Measurements from ENCODE around the gene ARHGEF37.
A peak's percentile ranks its signal among the peaks of the same experiment; 100 is the strongest.

Gene ARHGEF37

DNA sequence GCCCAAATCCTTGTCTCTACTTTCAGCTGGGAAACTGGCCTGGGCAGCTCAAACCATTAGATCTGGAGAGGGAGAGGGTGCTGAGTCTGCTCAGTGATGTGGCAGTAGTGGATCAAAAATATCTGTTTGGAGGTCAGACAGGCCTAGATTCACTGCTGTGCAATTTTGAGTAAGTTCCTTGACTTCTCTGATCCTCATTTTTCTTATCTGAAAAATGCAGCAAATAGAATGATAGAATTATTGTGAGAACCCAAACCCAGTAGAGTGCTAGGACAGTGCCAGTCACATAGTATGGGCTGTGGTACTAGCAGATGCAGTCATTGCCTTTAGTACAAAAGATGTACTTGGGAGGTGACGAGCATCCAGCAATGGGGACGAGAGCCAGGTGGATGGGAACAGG, 50.2 kb downstream of the ARHGEF37 start:
- Mint-ChIP-seq H3K4me1 (ENCODE audit: low read depth in 2 of 2) (no peaks in the 10 kb centered on the region), H3K36me3 (ENCODE audit: insufficient read depth) (no peaks in the 10 kb centered on the region), H3K27me3 (peaks cover 0 to 6% of the 10 kb centered on the region in 2 donors), H3K4me3 (no peak overlapping the region), H3K27ac (no peak overlapping the region), H3K9me3 (no peaks in the 10 kb centered on the region)
- DNase-seq = no peak
- no peak for ATAC-seq (replicated peaks)

DNA sequence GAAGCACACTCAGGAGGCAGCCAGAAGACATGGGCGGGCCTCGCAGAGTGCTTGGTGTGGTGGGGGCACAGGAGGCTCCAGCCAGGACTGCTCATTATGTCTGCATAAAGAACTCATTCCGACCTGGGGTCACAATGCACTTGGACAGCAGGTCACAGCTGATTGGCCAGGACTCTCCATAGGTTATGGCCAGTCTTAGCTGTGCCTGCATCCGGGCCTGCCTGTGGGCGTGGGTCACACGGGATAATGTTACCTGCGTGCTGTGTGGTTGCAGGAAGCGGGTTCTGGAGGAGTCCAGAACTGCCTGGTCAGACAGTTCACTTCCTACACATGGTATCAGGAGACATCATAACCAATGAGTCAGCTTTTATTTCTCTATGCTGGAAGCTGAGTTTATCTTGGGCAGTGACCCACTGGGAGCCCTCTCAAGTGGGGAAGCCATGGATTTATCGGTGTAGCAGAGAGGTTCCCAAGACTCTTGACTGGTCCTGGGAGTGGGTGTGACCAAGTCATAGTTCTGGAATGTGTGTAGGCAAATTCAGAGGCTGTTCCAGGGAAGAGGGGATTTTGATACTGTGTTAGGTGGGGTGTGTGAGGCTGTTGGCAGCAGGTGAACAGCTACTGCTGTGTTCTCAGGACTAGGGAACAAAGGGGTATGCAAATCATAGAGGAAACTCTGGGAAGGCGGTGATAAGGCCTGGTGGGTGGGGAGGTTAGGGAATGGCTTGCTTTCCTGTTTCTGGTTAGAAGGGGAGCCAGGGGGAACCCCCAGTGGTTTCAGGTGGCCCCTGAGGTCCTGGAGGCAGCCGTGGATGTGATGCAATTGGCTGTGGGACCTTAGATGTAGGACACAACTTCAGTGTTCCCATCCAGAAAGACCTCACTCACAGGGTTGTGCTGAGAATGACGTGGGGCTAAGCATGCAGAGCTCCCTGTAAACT, 51.3 kb downstream of the ARHGEF37 start:
- Mint-ChIP-seq H3K27me3 (peaks cover 0 to 6% of the 10 kb centered on the region in 2 donors), H3K27ac (peak overlapping the region in 1 of 2 donors; percentile 49), H3K9me3 (no peaks in the 10 kb centered on the region), H3K4me1 (ENCODE audit: low read depth in 2 of 2) (peaks cover 0 to 4% of the 10 kb centered on the region in 2 donors), H3K4me3 (no peak overlapping the region), H3K36me3 (ENCODE audit: insufficient read depth) (no peaks in the 10 kb centered on the region)
- DNase-seq (no peak), ATAC-seq (replicated peaks) (no peak)

DNA sequence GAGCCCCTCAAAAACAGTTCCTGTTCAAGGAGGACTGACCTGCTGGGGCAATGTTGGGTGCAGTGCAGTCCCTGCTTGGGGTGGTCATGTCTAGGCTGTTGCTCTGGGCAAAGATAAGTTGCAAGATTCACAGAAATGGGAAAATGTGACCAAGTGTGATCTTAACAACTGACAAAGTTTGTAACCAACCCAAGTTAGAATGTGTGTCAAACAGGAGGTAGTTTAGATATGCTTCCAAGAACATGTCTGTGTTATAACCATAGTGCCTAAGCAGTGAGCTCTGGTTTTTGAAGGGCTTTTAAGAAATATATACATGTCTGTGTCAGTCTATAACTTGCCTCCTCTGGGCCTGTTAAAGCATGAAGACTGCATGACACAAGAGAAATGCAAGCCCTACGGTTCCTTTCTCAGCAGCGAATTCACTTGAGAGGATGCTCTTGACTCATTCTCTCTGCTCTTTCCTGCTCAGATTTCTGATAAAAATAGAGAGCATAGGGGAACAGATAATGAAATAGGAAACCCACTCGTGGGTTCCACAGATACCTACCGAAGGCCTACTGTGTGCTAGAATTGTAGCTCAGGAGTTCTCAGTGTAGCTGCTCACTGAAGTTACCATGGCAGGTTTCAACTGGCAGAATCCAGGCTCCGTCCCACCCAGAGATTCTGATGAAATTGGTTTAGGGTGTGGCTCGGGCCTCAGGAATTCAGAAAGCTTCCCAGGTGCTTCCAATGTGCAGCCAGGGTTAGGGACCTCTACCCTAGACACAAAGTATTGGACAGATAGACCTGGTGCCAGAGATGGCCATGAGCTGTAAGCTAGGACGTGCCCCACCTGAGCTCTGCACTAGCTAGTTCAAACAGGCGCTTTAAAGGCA, 52.4 kb downstream of the ARHGEF37 start:
- ATAC-seq (replicated peaks) (no peak), DNase-seq (no peak)
- Mint-ChIP-seq H3K36me3 (ENCODE audit: insufficient read depth) (no peaks in the 10 kb centered on the region), H3K4me1 (ENCODE audit: low read depth in 2 of 2) (peaks cover 0 to 4% of the 10 kb centered on the region in 2 donors), H3K9me3 (no peaks in the 10 kb centered on the region), H3K27ac (no peak overlapping the region), H3K27me3 (no peaks in the 10 kb centered on the region), H3K4me3 (no peak overlapping the region)

DNA sequence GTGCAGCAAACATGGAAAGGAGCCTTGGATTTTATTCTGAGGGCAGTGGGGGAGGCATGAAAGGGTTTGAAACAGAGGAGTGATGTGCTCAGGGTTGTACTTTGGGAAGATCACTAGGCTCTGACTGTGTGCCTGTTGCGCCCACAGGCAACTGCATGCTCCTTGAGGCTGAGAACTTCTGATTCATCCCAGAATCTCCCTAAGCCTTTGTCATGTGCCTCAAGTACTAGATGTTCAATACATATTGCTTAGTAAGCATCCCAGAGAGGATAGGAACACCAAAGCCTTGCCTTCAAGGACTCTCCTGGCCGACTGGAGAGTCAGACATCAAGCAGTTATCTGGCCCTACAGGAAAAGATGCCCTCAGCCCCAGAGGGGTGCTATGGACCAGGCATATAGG, 54.1 kb downstream of the ARHGEF37 start:
- no peak overlapping the region for H3K4me3 Mint-ChIP-seq
- no peak for ATAC-seq (replicated peaks)
- H3K4me1 Mint-ChIP-seq (ENCODE audit: low read depth in 2 of 2) = peaks cover 0 to 4% of the 10 kb centered on the region in 2 donors
- no peak overlapping the region for H3K27ac Mint-ChIP-seq
- no peaks in the 10 kb centered on the region for H3K27me3 Mint-ChIP-seq
- no peak for DNase-seq
- H3K9me3 Mint-ChIP-seq = no peaks in the 10 kb centered on the region
- no peaks in the 10 kb centered on the region for H3K36me3 Mint-ChIP-seq (ENCODE audit: insufficient read depth)

DNA sequence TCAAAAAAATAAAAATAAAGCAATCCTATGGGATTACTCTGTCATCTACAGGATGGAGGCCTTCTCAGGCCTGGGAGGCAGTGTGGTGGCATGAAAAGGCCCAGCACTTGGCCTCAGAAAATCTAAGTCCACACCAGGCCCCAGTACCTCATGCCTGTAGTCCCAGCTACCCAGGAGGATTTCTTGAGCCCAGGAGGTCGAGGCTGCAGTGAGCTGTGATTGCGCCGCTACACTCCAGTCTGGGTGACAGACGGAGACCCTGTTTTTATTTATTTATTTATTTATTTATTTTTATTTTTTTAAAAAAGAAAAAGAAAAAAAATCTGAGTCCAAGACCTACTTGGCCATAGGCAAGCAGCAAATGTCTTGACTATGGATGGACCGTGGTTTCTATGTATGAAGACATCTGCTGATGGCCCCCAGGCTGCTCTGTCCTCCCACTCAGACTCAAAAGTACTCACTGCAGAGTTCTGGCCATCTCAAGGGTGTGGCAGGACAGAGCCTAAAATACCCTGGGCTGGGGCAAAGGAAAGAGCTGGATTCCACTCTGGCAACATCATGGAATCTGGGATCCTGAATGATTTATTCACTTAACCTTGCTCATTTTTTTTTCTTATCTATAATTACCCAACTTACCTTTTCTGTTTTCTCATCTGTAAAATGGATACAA, 55.0 kb downstream of the ARHGEF37 start:
- no peak overlapping the region for H3K4me3 Mint-ChIP-seq
- DNase-seq = no peak
- H3K36me3 Mint-ChIP-seq (ENCODE audit: insufficient read depth) = no peaks in the 10 kb centered on the region
- no peaks in the 10 kb centered on the region for H3K27me3 Mint-ChIP-seq
- H3K9me3 Mint-ChIP-seq = no peaks in the 10 kb centered on the region
- peaks cover 0 to 4% of the 10 kb centered on the region in 2 donors for H3K4me1 Mint-ChIP-seq (ENCODE audit: low read depth in 2 of 2)
- H3K27ac Mint-ChIP-seq = no peak overlapping the region
- ATAC-seq (replicated peaks) = no peak

DNA sequence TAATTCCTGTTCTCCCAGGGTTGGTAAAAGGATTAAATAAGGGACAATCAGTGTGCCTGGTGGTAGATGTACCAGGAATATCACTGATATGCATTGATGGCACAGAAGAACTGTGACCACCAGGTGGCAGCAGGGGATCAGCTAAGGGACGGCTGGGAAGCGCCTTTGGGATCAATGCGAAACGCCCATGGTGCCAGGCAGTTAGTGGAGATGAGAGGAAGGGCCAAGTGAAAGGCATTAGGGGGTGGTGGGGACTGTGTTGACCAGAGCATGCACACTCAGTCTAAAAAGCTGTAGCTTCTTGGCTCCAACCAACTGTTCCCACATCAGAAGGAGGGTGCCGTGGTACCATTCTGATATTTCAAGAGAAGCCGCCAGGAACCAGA, 55.6 kb downstream of the ARHGEF37 start:
- Mint-ChIP-seq H3K27ac (no peak overlapping the region), H3K36me3 (ENCODE audit: insufficient read depth) (no peaks in the 10 kb centered on the region), H3K4me1 (ENCODE audit: low read depth in 2 of 2) (peaks cover 0 to 4% of the 10 kb centered on the region in 2 donors), H3K9me3 (no peaks in the 10 kb centered on the region), H3K27me3 (no peaks in the 10 kb centered on the region), H3K4me3 (no peak overlapping the region)
- peak; percentile 47 for ATAC-seq (replicated peaks)
- peak; percentile 8 to 58 (median 53) for DNase-seq

DNA sequence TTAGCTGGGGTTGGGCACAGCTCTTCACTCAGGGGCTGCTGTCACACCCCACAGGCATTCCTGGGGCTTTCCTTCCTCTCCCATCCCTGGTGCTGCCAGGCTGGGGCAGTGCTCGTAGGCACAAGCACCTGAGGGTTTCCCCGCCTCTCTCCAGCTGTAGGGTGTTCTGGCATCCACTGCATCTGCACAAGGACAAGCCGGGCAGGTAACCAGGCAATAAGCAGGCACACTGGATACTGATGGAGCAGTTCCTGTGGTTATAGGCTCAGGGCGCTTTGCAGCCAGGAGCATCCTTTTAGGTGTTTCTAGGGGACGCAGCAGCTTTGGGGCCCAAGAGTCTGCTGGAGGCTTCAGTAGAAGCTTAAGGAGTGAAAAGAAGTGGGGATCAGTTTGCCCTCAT, 56.8 kb downstream of the ARHGEF37 start:
- DNase-seq = no peak
- no peaks in the 10 kb centered on the region for H3K36me3 Mint-ChIP-seq (ENCODE audit: insufficient read depth)
- no peak for ATAC-seq (replicated peaks)
- H3K4me1 Mint-ChIP-seq (ENCODE audit: low read depth in 2 of 2) = peaks cover 0 to 4% of the 10 kb centered on the region in 2 donors
- H3K27ac Mint-ChIP-seq = no peak overlapping the region
- H3K9me3 Mint-ChIP-seq = no peaks in the 10 kb centered on the region
- no peak overlapping the region for H3K4me3 Mint-ChIP-seq
- H3K27me3 Mint-ChIP-seq = no peaks in the 10 kb centered on the region

DNA sequence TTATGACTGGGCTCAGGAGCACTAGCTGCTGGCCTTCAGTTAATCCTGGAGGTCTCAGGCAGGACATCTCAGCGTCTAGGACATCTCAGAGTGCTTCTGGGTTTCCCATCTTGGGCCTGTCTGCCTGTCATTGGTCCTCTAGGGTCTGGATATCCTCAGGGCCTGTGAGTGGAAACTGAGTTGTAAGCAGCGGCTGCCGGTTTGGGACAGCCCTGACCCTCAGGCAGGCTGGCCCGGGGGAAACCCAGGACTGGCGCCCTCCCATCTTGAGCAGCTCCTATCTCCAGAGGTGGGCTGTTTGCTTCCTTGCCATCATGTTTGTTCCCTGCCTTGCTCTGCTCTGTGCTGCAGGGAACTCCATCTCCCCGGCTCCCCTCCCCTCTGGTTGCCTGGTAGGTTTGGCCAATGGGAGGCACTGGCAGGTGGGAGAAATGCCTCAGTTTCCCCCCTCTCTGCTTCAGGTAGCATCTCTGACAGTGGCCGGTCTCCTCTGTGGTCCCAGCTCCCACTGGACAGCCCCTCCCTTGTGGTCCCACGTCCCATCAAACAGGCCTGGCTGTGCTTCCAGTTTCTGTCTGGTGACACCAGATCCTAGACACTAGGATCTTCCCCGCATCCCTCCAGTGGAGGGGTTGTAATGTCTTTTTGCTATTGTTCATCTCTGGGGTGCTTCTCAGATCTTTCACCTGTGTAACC, 57.4 kb downstream of the ARHGEF37 start:
- Mint-ChIP-seq H3K27me3 (no peaks in the 10 kb centered on the region), H3K9me3 (no peaks in the 10 kb centered on the region), H3K4me1 (ENCODE audit: low read depth in 2 of 2) (peaks cover 0 to 4% of the 10 kb centered on the region in 2 donors), H3K27ac (no peak overlapping the region), H3K36me3 (ENCODE audit: insufficient read depth) (no peaks in the 10 kb centered on the region), H3K4me3 (no peak overlapping the region)
- DNase-seq = no peak
- no peak for ATAC-seq (replicated peaks)

DNA sequence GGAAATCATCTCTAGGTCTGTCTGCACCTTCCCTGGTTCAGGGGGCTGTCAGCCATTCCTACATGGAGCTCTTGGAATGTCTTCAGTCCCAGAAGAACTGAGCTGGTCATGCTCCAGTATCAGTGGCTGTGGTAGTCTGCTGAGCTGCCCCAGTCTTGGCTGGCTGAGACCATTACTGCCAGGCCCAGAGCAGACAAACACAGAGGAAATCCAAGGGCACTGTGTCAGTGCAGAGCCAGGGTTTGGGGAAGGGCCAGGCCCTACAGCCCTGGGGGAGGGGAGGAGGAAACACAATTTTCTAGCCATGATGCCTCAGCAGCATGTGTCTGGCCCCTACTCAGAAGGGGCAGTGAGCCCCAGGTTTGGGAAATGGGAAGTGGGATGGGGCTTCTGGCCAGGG, 58.4 kb downstream of the ARHGEF37 start:
- H3K4me3 Mint-ChIP-seq = no peak overlapping the region
- no peak for ATAC-seq (replicated peaks)
- no peaks in the 10 kb centered on the region for H3K27me3 Mint-ChIP-seq
- no peak for DNase-seq
- no peaks in the 10 kb centered on the region for H3K36me3 Mint-ChIP-seq (ENCODE audit: insufficient read depth)
- H3K27ac Mint-ChIP-seq = no peak overlapping the region
- H3K9me3 Mint-ChIP-seq = no peaks in the 10 kb centered on the region
- peaks cover 0 to 4% of the 10 kb centered on the region in 2 donors for H3K4me1 Mint-ChIP-seq (ENCODE audit: low read depth in 2 of 2)

DNA sequence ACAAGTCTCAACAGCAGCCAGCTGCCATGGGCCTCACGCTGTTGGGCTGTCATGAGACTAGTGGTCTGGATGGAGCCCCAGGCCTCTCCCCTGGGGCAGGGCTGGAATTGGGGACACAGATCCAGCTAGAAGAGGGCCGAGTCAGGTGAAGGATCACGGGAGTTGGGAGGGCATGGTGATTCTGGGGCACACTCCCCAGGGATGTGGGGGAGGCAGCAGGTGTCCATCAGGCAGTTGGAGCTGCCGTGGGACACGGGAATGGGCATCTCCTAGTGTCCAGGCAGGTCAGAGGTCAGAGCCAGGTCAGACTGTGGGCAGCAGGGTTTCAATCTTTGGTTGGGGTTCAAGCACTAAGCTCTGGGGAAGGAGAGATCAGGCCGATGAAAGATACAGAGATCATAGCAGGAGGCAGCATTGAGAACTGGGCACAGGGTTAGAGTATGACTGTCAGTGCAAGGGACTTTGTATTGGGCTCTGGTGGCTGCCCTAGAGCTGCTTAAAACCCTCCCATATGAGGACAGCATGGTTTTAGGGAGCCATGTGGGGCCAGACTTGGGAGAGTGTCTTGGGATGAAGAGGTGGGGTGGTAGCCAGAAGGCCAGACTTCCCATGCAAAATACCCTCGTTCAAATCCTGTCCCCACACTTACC, 59.2 kb downstream of the ARHGEF37 start:
- Mint-ChIP-seq H3K27ac (peak overlapping the region in 1 of 2 donors; percentile 18), H3K4me1 (ENCODE audit: low read depth in 2 of 2) (peaks cover 0 to 4% of the 10 kb centered on the region in 2 donors), H3K27me3 (no peaks in the 10 kb centered on the region), H3K36me3 (ENCODE audit: insufficient read depth) (no peaks in the 10 kb centered on the region), H3K4me3 (no peak overlapping the region), H3K9me3 (no peaks in the 10 kb centered on the region)
- ATAC-seq (replicated peaks) (no peak), DNase-seq (no peak)

DNA sequence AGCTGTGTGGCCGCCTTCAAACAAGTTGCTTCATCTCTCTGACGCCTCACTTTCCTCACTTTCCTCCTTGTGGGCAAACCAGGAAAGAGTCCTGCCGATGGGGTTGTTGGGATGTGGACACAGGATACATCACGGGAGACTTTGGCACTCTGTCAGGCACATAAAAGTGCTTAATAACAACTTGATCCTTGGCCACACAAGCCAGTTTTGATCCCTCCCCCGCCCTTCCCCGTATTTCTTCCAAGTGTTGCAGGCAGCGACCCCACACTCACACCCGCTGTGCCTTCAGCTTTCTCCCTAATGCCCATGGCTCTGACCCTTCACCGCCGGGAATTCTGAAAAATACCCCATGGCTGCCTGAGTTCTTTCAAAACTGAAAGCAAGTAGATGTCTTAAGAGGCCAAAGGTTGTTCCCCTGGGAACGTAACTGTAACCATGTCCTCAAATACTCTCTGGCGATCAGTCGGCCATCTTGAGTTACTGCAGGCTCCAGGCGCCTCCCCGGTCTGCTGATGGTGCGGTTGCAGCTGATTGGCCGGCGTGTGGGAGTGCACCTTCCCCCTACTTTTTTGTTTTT, 59.8 kb downstream of the ARHGEF37 start:
- no peaks in the 10 kb centered on the region for H3K36me3 Mint-ChIP-seq (ENCODE audit: insufficient read depth)
- ATAC-seq (replicated peaks) = no peak
- no peaks in the 10 kb centered on the region for H3K27me3 Mint-ChIP-seq
- peaks cover 0 to 4% of the 10 kb centered on the region in 2 donors for H3K4me1 Mint-ChIP-seq (ENCODE audit: low read depth in 2 of 2)
- no peak overlapping the region for H3K27ac Mint-ChIP-seq
- no peak overlapping the region for H3K4me3 Mint-ChIP-seq
- no peak for DNase-seq
- no peaks in the 10 kb centered on the region for H3K9me3 Mint-ChIP-seq

DNA sequence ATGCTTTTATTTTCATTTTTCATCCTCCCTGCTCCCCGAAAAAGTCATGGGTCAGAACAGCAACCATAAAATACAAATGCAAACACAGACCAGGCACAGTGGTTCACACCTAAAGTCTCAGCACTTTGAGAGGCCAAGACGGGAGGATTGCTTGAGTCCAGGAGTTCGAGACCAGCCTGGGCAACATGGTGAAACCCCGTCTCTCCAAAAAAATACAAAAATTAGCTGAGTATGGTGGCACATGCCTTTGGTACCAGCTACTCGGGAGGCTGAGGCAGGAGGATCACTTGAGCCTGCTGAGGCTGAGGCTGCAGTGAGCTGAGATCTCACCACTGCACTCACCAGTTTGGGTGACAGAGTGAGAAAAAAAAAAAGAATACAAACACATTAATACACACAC, 60.3 kb downstream of the ARHGEF37 start:
- Mint-ChIP-seq H3K9me3 (no peaks in the 10 kb centered on the region), H3K36me3 (ENCODE audit: insufficient read depth) (no peaks in the 10 kb centered on the region), H3K4me1 (ENCODE audit: low read depth in 2 of 2) (peaks cover 1 to 5% of the 10 kb centered on the region in 2 donors), H3K4me3 (no peak overlapping the region), H3K27ac (no peak overlapping the region), H3K27me3 (no peaks in the 10 kb centered on the region)
- ATAC-seq (replicated peaks) (no peak), DNase-seq (no peak)

Data from effector memory CD8-positive, alpha-beta T cell (primary cell).